PFSK-1 (cell line): Measurements from ENCODE around the gene SLC16A6.

Experiments
- FOXP2 ChIP-seq: optimal IDR thresholded peaks from 2 replicates; pipeline ENCODE3; 2011; ENCODE audit warnings: borderline replicate concordance, control low read depth, inconsistent platforms; ENCODE audit not compliant: insufficient read depth; ENCODE audit errors: extremely low read length, extremely low read depth
- POLR2AphosphoS5 ChIP-seq: IDR thresholded peaks from 2 replicates; pipeline ENCODE4 v1.6.1; 2012; ENCODE audit warnings: low read depth, mild to moderate bottlenecking, control low read depth, low read length, moderate library complexity
- SIN3A ChIP-seq: IDR thresholded peaks from 2 replicates; pipeline ENCODE4 v1.6.1; 2012; ENCODE audit warnings: mild to moderate bottlenecking, low read length, moderate library complexity, borderline replicate concordance; ENCODE audit not compliant: insufficient read depth
- TAF1 ChIP-seq: IDR thresholded peaks from 2 replicates; pipeline ENCODE4 v1.6.1; 2012; ENCODE audit warnings: low read length, control low read depth, borderline replicate concordance; ENCODE audit not compliant: insufficient read depth
- TF ChIP-seq, protein P1 (sequence below), 2 experiments: IDR thresholded peaks; 2 replicates each; pipeline versions ENCODE4 v1.6.1 to v1.8.0; 2011 to 2012; ENCODE audit warnings: low read depth in 2 of 2, low read length in 2 of 2, control low read depth in 1 of 2, inconsistent platforms in 1 of 2, mild to moderate bottlenecking in 1 of 2, moderate library complexity in 1 of 2; ENCODE audit not compliant: insufficient read depth in 1 of 2

GRCh38 chr17:68231541-68231940, 59.4 kb downstream of the SLC16A6 start:
- TF ChIP-seq, protein P1, sequence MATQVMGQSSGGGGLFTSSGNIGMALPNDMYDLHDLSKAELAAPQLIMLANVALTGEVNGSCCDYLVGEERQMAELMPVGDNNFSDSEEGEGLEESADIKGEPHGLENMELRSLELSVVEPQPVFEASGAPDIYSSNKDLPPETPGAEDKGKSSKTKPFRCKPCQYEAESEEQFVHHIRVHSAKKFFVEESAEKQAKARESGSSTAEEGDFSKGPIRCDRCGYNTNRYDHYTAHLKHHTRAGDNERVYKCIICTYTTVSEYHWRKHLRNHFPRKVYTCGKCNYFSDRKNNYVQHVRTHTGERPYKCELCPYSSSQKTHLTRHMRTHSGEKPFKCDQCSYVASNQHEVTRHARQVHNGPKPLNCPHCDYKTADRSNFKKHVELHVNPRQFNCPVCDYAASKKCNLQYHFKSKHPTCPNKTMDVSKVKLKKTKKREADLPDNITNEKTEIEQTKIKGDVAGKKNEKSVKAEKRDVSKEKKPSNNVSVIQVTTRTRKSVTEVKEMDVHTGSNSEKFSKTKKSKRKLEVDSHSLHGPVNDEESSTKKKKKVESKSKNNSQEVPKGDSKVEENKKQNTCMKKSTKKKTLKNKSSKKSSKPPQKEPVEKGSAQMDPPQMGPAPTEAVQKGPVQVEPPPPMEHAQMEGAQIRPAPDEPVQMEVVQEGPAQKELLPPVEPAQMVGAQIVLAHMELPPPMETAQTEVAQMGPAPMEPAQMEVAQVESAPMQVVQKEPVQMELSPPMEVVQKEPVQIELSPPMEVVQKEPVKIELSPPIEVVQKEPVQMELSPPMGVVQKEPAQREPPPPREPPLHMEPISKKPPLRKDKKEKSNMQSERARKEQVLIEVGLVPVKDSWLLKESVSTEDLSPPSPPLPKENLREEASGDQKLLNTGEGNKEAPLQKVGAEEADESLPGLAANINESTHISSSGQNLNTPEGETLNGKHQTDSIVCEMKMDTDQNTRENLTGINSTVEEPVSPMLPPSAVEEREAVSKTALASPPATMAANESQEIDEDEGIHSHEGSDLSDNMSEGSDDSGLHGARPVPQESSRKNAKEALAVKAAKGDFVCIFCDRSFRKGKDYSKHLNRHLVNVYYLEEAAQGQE (IDR thresholded peaks at IDR 0.05; ENCODE audit: insufficient read depth in 1 of 2, low read depth in 2 of 2, low read length in 2 of 2), result no peak
- no peak for TF ChIP-seq POLR2AphosphoS5
- no peak for TF ChIP-seq SIN3A
- no peak for TF ChIP-seq TAF1
- TF ChIP-seq FOXP2, result no peak
